Measurements from ENCODE around the gene OMP.

The OMP gene

GRCh38 chr11:77062924-77063323 is 39.7 kb upstream of the OMP start:
- DNase-seq, result no peak
- Histone ChIP-seq H3K36me3 (replicated peaks) (no peaks in the 10 kb centered on the region), H3K4me3 (ENCODE audit: low read depth, low read length) (no peak overlapping the region), H3K27ac (no peak overlapping the region), H3K27me3 (replicated peaks) (no peaks in the 10 kb centered on the region)
- in situ Hi-C loops (cut with HindIII; ENCODE audit: low pct_ligation_motif_present, low sequenced_read_pairs), result no loop called here
- TF ChIP-seq CTCF (IDR thresholded peaks at IDR 0.05; ENCODE audit: low read depth, low read length, missing control alignments), result peak; percentile 46

- DNase-seq, result no peak
- in situ Hi-C loops (cut with HindIII; ENCODE audit: low pct_ligation_motif_present, low sequenced_read_pairs), result no loop called here
- TF ChIP-seq CTCF (IDR thresholded peaks at IDR 0.05; ENCODE audit: low read depth, low read length, missing control alignments), result no peak
- Histone ChIP-seq H3K27me3 (replicated peaks) (no peaks in the 10 kb centered on the region), H3K4me3 (ENCODE audit: low read depth, low read length) (no peak overlapping the region), H3K27ac (no peak overlapping the region), H3K36me3 (replicated peaks) (no peaks in the 10 kb centered on the region)
Measured at GRCh38 chr11:77063407-77063806, 39.2 kb upstream of the OMP start.

- no peak for DNase-seq
- in situ Hi-C loops (cut with HindIII; ENCODE audit: low pct_ligation_motif_present, low sequenced_read_pairs), result no loop called here
- no peaks in the 10 kb centered on the region for H3K27me3 ChIP-seq (replicated peaks)
- TF ChIP-seq CTCF (IDR thresholded peaks at IDR 0.05; ENCODE audit: low read depth, low read length, missing control alignments), result no peak
- H3K4me3 ChIP-seq (ENCODE audit: low read depth, low read length), result no peak overlapping the region
- no peak overlapping the region for H3K27ac ChIP-seq
- no peaks in the 10 kb centered on the region for H3K36me3 ChIP-seq (replicated peaks)
Measured at GRCh38 chr11:77063861-77064260, 38.8 kb upstream of the OMP start.

GRCh38 chr11:77064648-77065217 is 37.9 kb upstream of the OMP start:
- Histone ChIP-seq H3K27me3 (replicated peaks) (no peaks in the 10 kb centered on the region), H3K27ac (no peak overlapping the region), H3K36me3 (replicated peaks) (no peaks in the 10 kb centered on the region), H3K4me3 (ENCODE audit: low read depth, low read length) (no peak overlapping the region)
- TF ChIP-seq CTCF (IDR thresholded peaks at IDR 0.05; ENCODE audit: low read depth, low read length, missing control alignments), result no peak
- no peak for DNase-seq
- in situ Hi-C loops (cut with HindIII; ENCODE audit: low pct_ligation_motif_present, low sequenced_read_pairs), result no loop called here

GRCh38 chr11:77065878-77066228 is 36.8 kb upstream of the OMP start:
- Histone ChIP-seq H3K27ac (no peak overlapping the region), H3K27me3 (replicated peaks) (no peaks in the 10 kb centered on the region), H3K36me3 (replicated peaks) (no peaks in the 10 kb centered on the region), H3K4me3 (ENCODE audit: low read depth, low read length) (peak overlapping the region; percentile 67)
- peak; percentile 15 for DNase-seq
- in situ Hi-C loops (cut with HindIII; ENCODE audit: low pct_ligation_motif_present, low sequenced_read_pairs), result no loop called here
- no peak for TF ChIP-seq CTCF (IDR thresholded peaks at IDR 0.05; ENCODE audit: low read depth, low read length, missing control alignments)
